OCI-LY3 (cell line): ENCODE measurements around the gene HCFC2.

Source experiments
- H2AFZ ChIP-seq: fragments of 200-600, 300-600 bp; shearing (Covaris generic); 2 replicates; pipeline ENCODE4 v1.6.0; 2014; ENCODE audit warnings: antibody characterized with exemption, low read depth, low read length
- H3K27ac ChIP-seq: fragments of 200-600, 300-600 bp; sonication (generic); 2 replicates; pipeline ENCODE4 v1.5.1; 2014; ENCODE audit warnings: mild to moderate bottlenecking, low read length, moderate library complexity, mixed read lengths
- H3K27me3 ChIP-seq: fragments of 200-600, 300-600 bp; sonication (generic); 2 replicates; pipeline ENCODE4 v1.6.1; 2014; ENCODE audit warnings: low read depth, low read length, mixed read lengths
- H3K36me3 ChIP-seq: fragments of 200-600, 300-600 bp; sonication (generic); replicated peaks from 2 replicates; pipeline ENCODE3; 2014; ENCODE audit warnings: low read depth, low read length, mixed read lengths
- H3K4me1 ChIP-seq: fragments of 300-600, 200-600 bp; sonication (generic); 2 replicates; pipeline ENCODE4 v1.6.1; 2014; ENCODE audit warnings: low read length, mixed read lengths
- H3K4me2 ChIP-seq: fragments of 200-600, 300-600 bp; sonication (generic); 2 replicates; pipeline ENCODE4 v1.6.1; 2014; ENCODE audit warnings: low read length, mixed read lengths
- H3K4me3 ChIP-seq: fragments of 300-600, 200-600 bp; sonication (generic); 2 replicates; pipeline ENCODE4 v1.5.1; 2014; ENCODE audit warnings: antibody characterized with exemption, mild to moderate bottlenecking, low read length, moderate library complexity
- H3K79me2 ChIP-seq: fragments of 300-600, 200-600 bp; shearing (Covaris generic); 2 replicates; pipeline ENCODE4 v1.6.1; 2014; ENCODE audit warnings: mild to moderate bottlenecking, low read length, mixed read lengths
- H3K9ac ChIP-seq: fragments of 300-600, 200-600 bp; shearing (Covaris generic); 2 replicates; pipeline ENCODE4 v1.6.0; 2014; ENCODE audit warnings: mild to moderate bottlenecking, low read length, moderate library complexity
- H3K9me3 ChIP-seq: fragments of 200-600, 300-600 bp; shearing (Covaris generic); 2 replicates; pipeline ENCODE4 v1.6.1; 2014; ENCODE audit warnings: low read length, mixed read lengths; ENCODE audit not compliant: insufficient read depth
- H4K20me1 ChIP-seq: fragments of 200-600, 300-600 bp; sonication (generic); 2 replicates; pipeline ENCODE4 v1.6.1; 2016; ENCODE audit warnings: low read length, mixed read lengths; ENCODE audit not compliant: insufficient read depth
- EZH2phosphoT487 ChIP-seq: fragments of 200-600 bp; shearing (Covaris generic); IDR thresholded peaks from 2 replicates; pipeline ENCODE4 v1.6.1; 2018; ENCODE audit warnings: antibody characterized with exemption, mixed run types, low read depth
- TF ChIP-seq, protein P1 (sequence below): fragments of 200-600, 300-600 bp; sonication (generic); IDR thresholded peaks from 2 replicates; pipeline ENCODE4 v1.5.1; 2014; ENCODE audit warnings: antibody characterized with exemption, low read length, low read depth

The HCFC2 gene

DNA sequence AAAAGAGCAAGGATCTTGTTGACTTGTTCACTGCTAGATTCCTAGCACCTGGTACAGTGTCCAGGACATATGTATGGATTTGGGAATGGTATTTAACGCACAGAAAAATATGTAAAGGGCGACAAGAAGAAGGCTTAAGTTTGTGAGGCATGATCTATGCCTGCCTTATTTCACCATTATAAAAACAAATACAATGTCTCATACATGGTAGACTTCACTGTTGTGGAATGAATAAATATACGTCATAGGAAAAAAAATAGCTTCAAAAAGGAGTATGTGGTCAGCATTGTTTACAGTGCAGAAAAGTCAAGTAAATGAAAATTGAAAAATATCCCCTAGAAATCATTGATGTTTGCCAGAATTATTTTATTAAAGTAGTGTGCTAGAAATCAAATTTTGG is 30.0 kb downstream of the HCFC2 start:
- no peak overlapping the region for H3K9ac ChIP-seq

DNA sequence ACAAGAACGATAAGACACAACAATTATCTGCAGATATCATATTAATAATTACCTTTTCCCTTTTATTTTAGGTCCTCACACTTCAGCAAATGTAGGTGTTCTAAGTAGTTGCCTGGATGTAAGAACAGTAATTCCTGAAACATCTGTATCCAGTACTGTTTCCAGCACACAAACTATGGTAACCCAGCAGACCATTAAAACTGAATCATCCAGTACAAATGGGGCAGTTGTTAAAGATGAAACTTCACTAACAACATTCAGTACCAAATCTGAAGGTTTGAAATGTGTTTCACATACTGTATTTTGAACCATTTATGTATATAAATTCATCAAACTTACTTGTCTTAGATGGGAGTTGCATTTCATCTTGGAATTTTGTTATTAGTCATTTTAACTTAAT is 31.0 kb downstream of the HCFC2 start:
- Histone ChIP-seq H2AFZ (no peak overlapping the region), H4K20me1 (no peaks in the 10 kb centered on the region), H3K27me3 (no peaks in the 10 kb centered on the region), H3K4me3 (no peak overlapping the region), H3K36me3 (no peaks in the 10 kb centered on the region), H3K9ac (no peak overlapping the region), H3K9me3 (no peaks in the 10 kb centered on the region), H3K79me2 (no peaks in the 10 kb centered on the region), H3K27ac (no peak overlapping the region), H3K4me1 (no peaks in the 10 kb centered on the region), H3K4me2 (no peak overlapping the region)
- no peak for TF ChIP-seq EZH2phosphoT487
- TF ChIP-seq, protein P1, sequence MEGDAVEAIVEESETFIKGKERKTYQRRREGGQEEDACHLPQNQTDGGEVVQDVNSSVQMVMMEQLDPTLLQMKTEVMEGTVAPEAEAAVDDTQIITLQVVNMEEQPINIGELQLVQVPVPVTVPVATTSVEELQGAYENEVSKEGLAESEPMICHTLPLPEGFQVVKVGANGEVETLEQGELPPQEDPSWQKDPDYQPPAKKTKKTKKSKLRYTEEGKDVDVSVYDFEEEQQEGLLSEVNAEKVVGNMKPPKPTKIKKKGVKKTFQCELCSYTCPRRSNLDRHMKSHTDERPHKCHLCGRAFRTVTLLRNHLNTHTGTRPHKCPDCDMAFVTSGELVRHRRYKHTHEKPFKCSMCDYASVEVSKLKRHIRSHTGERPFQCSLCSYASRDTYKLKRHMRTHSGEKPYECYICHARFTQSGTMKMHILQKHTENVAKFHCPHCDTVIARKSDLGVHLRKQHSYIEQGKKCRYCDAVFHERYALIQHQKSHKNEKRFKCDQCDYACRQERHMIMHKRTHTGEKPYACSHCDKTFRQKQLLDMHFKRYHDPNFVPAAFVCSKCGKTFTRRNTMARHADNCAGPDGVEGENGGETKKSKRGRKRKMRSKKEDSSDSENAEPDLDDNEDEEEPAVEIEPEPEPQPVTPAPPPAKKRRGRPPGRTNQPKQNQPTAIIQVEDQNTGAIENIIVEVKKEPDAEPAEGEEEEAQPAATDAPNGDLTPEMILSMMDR = no peak

More for the DNA sequence above, 30.0 kb downstream of the HCFC2 start:
- Histone ChIP-seq H3K27ac (no peak overlapping the region), H2AFZ (no peak overlapping the region), H3K4me3 (no peak overlapping the region), H3K9me3 (no peaks in the 10 kb centered on the region), H3K4me2 (no peak overlapping the region), H3K4me1 (no peaks in the 10 kb centered on the region), H3K27me3 (no peaks in the 10 kb centered on the region), H4K20me1 (no peaks in the 10 kb centered on the region), H3K79me2 (no peaks in the 10 kb centered on the region), H3K36me3 (no peaks in the 10 kb centered on the region)
- no peak for TF ChIP-seq EZH2phosphoT487
- TF ChIP-seq, protein P1 = no peak

DNA sequence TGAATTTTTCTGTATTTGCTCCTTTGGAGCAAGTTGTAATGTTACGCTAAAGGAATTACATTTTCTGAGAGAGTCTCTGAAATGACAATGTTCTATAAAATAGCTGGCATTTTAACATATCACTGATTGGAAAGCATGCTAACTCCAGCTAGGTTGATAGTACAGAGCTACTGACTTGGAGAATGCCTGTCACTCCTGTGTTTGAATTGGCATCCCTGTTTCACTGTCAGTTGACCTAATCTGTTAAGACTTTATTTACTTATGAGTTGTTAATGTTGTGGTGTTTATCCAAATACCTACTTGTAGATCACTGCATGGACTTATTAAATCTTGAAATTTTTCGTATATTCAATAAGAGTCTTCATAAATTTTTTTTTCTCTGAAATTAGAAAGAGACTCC is 33.6 kb downstream of the HCFC2 start:
- Histone ChIP-seq H3K27me3 (no peaks in the 10 kb centered on the region), H3K36me3 (no peaks in the 10 kb centered on the region), H3K4me2 (no peak overlapping the region), H4K20me1 (no peaks in the 10 kb centered on the region), H3K9me3 (no peaks in the 10 kb centered on the region), H3K79me2 (no peaks in the 10 kb centered on the region), H3K4me3 (no peak overlapping the region), H3K4me1 (no peaks in the 10 kb centered on the region), H2AFZ (no peak overlapping the region), H3K9ac (no peak overlapping the region), H3K27ac (no peak overlapping the region)
- TF ChIP-seq, protein P1 = no peak
- no peak for TF ChIP-seq EZH2phosphoT487

DNA sequence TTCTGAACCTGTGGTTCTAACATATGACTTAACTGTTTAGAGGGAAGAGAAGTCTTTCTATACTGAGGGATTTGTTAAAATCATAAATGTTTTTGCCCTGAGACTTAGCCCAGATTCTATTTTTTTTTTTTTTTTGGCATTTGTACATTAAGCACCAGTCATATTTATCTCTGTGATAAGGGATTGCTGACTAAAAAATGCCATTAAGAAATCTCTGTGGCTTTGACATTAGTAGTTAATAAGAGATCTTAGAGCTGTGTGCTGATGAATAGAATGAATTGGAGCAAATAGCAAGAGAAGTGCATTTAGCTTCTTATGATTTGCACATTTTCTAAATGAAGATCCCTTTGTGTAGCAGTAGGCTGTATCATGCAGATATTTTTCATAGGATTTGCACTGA is 41.1 kb downstream of the HCFC2 start:
- Histone ChIP-seq H3K27me3 (no peaks in the 10 kb centered on the region), H3K27ac (no peak overlapping the region), H3K79me2 (no peaks in the 10 kb centered on the region), H3K9ac (no peak overlapping the region), H3K9me3 (no peaks in the 10 kb centered on the region), H3K4me3 (no peak overlapping the region), H3K36me3 (no peaks in the 10 kb centered on the region), H4K20me1 (no peaks in the 10 kb centered on the region), H3K4me2 (no peak overlapping the region), H3K4me1 (no peaks in the 10 kb centered on the region), H2AFZ (no peak overlapping the region)
- TF ChIP-seq, protein P1 = no peak
- no peak for TF ChIP-seq EZH2phosphoT487
